Stimulated activated CD4-positive, alpha-beta T cell treated with anti-CD3 and anti-CD28 coated beads, Interleukin-15, amount 100 ng/mL, for 48 hours (primary cell): Measurements from ENCODE around the gene GPR82.
A peak's percentile ranks its signal among the peaks of the same experiment; 100 is the strongest.
"Not testable (repeated sequence)": the region's sequence is repeated elsewhere in the genome, so short reads cannot be mapped to it uniquely, and the experiment has no call there.

ENCODE experiments used
- DNase-seq, 2 donors: peaks; one replicate each; pipeline ENCODE4 v3.0.0-alpha.2; 2020; ENCODE audit warnings: low read depth in 2 of 2

The GPR82 gene

GRCh38 chrX:41718481-41719235 lies 5.3 kb upstream of the GPR82 start:
- no peak for DNase-seq

DNA sequence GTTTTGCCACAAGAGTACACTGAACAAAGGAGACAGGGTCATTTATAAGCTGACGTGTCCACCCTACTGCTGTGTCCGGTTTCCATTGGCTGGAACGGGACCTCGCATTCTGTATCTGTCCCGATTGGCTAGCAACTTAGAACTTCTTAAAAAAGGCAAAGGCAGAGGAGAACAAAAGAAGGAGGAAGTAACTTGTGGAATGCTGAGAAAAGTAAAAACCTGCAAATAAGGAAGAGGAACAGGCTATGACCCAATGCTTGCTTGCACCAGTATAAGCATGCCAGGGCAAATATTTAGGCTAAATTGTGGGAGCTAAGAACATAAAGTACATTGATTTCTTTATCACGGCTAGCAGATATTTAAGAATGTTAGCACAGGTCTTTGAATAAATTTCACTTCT lies 4.4 kb upstream of the GPR82 start:
- DNase-seq, result not testable (repeated sequence)

- peak in 1 of 2 donors; percentile 14 for DNase-seq
Measured at GRCh38 chrX:41720125-41720779, 3.7 kb upstream of the GPR82 start.

DNA sequence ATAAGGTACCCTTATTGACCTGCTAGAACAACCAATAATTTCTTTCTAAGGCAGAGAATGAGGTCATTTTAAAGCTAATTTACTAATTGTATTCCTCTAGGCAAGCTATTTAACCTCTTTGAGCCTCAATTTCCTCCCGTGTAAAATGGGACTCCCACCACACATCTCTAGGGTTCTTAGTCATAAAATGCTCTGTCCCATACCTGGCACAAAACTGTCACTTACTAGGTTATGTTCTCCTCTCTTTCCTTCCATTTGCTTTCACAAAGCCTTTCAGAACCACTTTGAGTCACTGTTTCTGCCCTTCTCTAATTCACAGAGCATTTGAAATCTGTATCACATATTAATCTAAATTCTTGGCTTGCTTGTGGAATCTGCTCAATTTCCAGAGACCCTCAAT lies 2.4 kb upstream of the GPR82 start:
- DNase-seq, result no peak

- DNase-seq, result no peak
Measured at GRCh38 chrX:41722214-41722613, 1.8 kb upstream of the GPR82 start.

GRCh38 chrX:41722816-41723618 lies 964 bp upstream of the GPR82 start:
- no peak for DNase-seq

DNA sequence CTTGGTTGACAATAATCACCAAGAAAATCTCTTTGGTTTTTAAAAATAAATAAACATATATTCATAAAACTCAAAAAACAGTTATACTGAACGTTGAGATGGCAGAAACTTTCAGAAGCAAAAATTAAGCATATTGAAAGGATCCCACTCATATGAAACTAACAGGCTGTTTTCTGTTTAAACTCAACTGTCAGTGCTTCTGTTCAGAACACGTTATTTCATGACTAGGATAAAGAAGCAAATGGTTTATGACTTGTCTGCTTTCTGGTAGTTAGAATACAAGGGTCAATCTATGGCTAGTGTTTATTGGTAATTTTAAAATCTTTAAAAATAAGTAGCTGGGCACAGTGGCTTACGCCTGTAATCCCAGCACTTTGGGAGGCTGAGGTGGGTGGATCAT lies 4.1 kb downstream of the GPR82 start:
- DNase-seq, result no peak

GRCh38 chrX:41730081-41730480 lies 6.1 kb downstream of the GPR82 start:
- no peak for DNase-seq

DNA sequence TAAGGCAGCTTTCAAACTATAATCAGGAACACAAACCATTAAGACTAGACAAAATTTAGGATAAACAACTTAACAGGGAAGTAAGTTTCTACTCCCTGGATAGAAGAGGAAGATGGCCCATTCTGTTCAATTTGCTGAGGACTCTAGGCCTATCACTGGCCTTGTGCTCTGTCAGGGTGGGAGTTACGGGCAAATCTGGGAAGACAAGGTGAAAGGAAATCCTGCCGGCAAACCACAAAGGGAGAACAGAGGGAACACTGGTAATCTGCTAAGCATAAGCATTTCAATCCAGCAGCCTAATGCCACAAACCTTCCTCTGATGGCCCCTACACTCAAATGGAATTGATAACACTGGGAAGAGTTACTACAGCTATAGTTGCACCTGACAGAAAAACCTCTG lies 8.3 kb downstream of the GPR82 start:
- DNase-seq, result no peak

- no peak for DNase-seq
Measured at GRCh38 chrX:41733939-41734338, 10.0 kb downstream of the GPR82 start.

DNA sequence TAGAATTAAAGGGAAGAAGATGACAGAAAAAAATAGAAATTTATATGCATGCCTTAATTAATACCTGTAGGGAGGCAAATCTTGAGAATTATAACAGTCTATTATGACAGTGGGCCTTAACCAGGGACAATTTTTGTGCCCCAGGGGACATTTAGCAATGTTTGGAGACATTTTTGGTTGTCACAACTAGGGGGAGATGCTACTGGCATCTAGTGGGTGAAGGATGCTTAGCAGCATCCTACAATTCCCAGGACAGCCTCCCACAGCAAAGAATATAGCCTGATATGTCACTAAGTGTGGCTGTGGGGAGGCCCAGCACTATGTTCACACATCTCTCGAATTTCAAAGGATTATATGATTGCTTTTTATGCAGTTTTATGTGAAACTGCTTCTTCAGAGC lies 10.5 kb downstream of the GPR82 start:
- no peak for DNase-seq

- DNase-seq, result no peak
Measured at GRCh38 chrX:41737065-41737464, 13.1 kb downstream of the GPR82 start.

DNA sequence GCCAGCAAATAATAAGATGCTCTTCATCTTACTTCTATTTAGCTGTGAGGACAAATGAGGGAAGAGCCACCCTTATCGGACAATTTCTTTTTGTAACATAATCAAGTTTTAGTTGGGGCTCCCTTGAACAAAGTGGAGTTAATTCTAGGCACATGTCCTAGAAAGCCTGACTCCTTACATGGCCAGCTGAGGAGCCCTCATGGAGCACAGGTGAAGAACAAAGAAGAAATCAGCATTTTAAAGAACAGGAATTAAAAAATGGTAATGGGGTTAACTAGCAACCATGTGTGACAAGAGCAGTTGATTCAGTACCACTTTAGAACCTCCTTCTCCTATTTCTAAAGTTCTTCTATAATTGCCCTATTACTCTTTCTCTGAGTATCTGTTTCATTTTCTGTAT lies 15.9 kb downstream of the GPR82 start:
- DNase-seq, result no peak

GRCh38 chrX:41750716-41751115 lies 26.7 kb downstream of the GPR82 start:
- no peak for DNase-seq

GRCh38 chrX:41758401-41758800 lies 34.4 kb downstream of the GPR82 start:
- DNase-seq, result no peak

- no peak for DNase-seq
Measured at GRCh38 chrX:41759817-41760216, 35.8 kb downstream of the GPR82 start.

DNA sequence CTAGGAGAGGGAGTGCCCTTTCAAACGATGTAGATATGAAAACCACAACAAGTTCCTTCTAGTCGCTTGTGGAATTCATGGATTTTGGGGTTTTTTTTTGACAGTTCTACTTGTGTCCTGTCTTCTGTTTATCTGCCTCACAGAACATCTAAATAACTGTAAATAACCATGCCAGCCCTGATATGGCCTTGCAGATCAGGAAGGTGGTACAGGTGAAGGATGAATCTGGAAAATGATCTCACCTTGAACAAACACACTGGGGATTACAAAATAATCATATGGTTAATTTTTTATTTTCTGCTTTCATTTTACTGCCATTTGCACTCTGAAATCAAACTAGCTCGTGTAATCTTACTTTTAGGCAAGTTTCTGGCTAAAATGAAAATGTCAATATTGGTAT lies 37.2 kb downstream of the GPR82 start:
- DNase-seq, result no peak

DNA sequence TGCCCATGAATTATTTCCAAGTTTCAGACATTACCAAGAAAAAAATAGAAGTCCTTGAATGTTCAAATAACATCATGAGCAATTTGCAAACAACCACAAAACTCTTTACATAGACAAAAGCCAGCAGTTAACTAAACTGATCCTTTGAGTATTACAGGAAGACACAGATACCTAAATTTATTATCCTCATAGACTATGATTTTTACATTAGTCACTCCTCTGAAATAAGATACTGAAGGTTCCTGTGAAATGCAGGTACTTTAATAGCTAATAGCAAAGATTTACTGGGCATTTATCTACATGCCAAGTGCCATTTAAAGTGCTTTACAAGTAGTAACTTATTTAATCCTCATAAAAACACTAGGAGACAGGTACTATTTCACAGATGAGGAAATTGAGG lies 37.7 kb downstream of the GPR82 start:
- DNase-seq, result no peak

GRCh38 chrX:41779030-41779564 lies 55.1 kb downstream of the GPR82 start:
- no peak for DNase-seq
